OCI-LY3 (cell line): ENCODE data around the gene CCL28.

ENCODE experiments used
- CTCF ChIP-seq: fragments of 200-600, 300-600 bp; sonication (generic); IDR thresholded peaks from 2 replicates; pipeline ENCODE4 v1.5.1; 2014; ENCODE audit warnings: antibody characterized with exemption, low read length, low read depth
- EZH2phosphoT487 ChIP-seq: fragments of 200-600 bp; shearing (Covaris generic); IDR thresholded peaks from 2 replicates; pipeline ENCODE4 v1.6.1; 2018; ENCODE audit warnings: antibody characterized with exemption, mixed run types, low read depth

- no peak for TF ChIP-seq CTCF
- TF ChIP-seq EZH2phosphoT487, result no peak
Observed at GRCh38 chr5:43432486-43433375, 20.5 kb upstream of the CCL28 start.
